Astrocyte (in vitro differentiated cells and primary cell): ENCODE data around the gene RIPOR3. TPM values are rescaled to one million over a fixed set of nuclear protein-coding genes. Genes with fewer than 3 reads are reported as not detected.
A peak's percentile ranks its signal among the peaks of the same experiment; 100 is the strongest.

ENCODE experiments used
- DNase-seq: peaks from one replicate; pipeline ENCODE4 v3.0.0-alpha.2; 2010; ENCODE audit warnings: low read depth
- FAIRE-seq: peaks from 2 replicates; lab custom pipeline; 2011; peaks lifted over from hg19 to GRCh38; lab: Jason Lieb, UNC
- H2AFZ ChIP-seq: 2 replicates; pipeline ENCODE4 v1.6.0; 2012; ENCODE audit warnings: low read depth, low read length, inconsistent platforms
- H3K27ac ChIP-seq: 2 replicates; pipeline ENCODE4 v1.5.1; 2011; ENCODE audit warnings: low read depth, low read length, inconsistent platforms
- H3K27me3 ChIP-seq: 2 replicates; pipeline ENCODE4 v1.6.0; 2011; ENCODE audit warnings: low read length, inconsistent platforms; ENCODE audit not compliant: insufficient read depth
- H3K36me3 ChIP-seq: 2 replicates; pipeline ENCODE4 v1.5.1; 2011; ENCODE audit warnings: low read length, inconsistent platforms; ENCODE audit not compliant: insufficient read depth
- H3K4me1 ChIP-seq: 2 replicates; pipeline ENCODE4 v1.5.1; 2011; ENCODE audit warnings: low read length, inconsistent platforms; ENCODE audit not compliant: insufficient read depth
- H3K4me2 ChIP-seq: 2 replicates; pipeline ENCODE4 v1.6.0; 2012; ENCODE audit warnings: low read length, inconsistent platforms
- H3K4me3 ChIP-seq: 2 replicates; pipeline ENCODE4 v1.5.1; 2011; ENCODE audit warnings: low read depth, mild to moderate bottlenecking, low read length, inconsistent platforms; ENCODE audit not compliant: insufficient read depth
- H3K79me2 ChIP-seq: 2 replicates; pipeline ENCODE4 v1.6.0; 2012; ENCODE audit warnings: mild to moderate bottlenecking, low read length, inconsistent platforms; ENCODE audit not compliant: insufficient read depth
- H3K9ac ChIP-seq: 2 replicates; pipeline ENCODE4 v1.6.0; 2012; ENCODE audit warnings: mild to moderate bottlenecking, low read length, inconsistent platforms
- H3K9me3 ChIP-seq: 2 replicates; pipeline ENCODE4 v1.5.1; 2012; ENCODE audit warnings: low read depth, mild to moderate bottlenecking, low read length, inconsistent platforms; ENCODE audit not compliant: insufficient read depth
- H4K20me1 ChIP-seq: 2 replicates; pipeline ENCODE4 v1.6.0; 2012; ENCODE audit warnings: low read length, inconsistent platforms; ENCODE audit not compliant: insufficient read depth
- H3K27ac Mint-ChIP-seq: one replicate; pipeline ENCODE4 v1.8.0; 2021; ENCODE audit warnings: mild to moderate bottlenecking, mixed read lengths; ENCODE audit not compliant: unreplicated experiment
- H3K27me3 Mint-ChIP-seq: one replicate; pipeline ENCODE4 v1.8.0; 2021; ENCODE audit warnings: low read depth, mixed read lengths; ENCODE audit not compliant: unreplicated experiment
- H3K36me3 Mint-ChIP-seq: one replicate; pipeline ENCODE4 v1.8.0; 2021; ENCODE audit warnings: low read depth, mixed read lengths; ENCODE audit not compliant: unreplicated experiment
- H3K4me1 Mint-ChIP-seq: one replicate; pipeline ENCODE4 v1.8.0; 2021; ENCODE audit warnings: low read depth, mixed read lengths; ENCODE audit not compliant: unreplicated experiment
- H3K4me3 Mint-ChIP-seq: one replicate; pipeline ENCODE4 v1.8.0; 2021; ENCODE audit warnings: mild to moderate bottlenecking, moderate library complexity, mixed read lengths; ENCODE audit not compliant: unreplicated experiment
- H3K9me3 Mint-ChIP-seq: one replicate; pipeline ENCODE4 v1.8.0; 2021; ENCODE audit warnings: mild to moderate bottlenecking, mixed read lengths; ENCODE audit not compliant: unreplicated experiment
- CTCF ChIP-seq: IDR thresholded peaks from 2 replicates; pipeline ENCODE4 v1.5.1; 2011; ENCODE audit warnings: low read depth, mild to moderate bottlenecking, inconsistent platforms, low read length, moderate library complexity; ENCODE audit not compliant: insufficient read depth
- EZH2 ChIP-seq: IDR thresholded peaks from 2 replicates; pipeline ENCODE4 v1.6.1; 2012; ENCODE audit warnings: mild to moderate bottlenecking, low read length, inconsistent platforms; ENCODE audit not compliant: insufficient read depth
- total RNA-seq: library from RNA; stranded (reverse); gene quantifications from 2 replicates; pipeline ENCODE4 v1.2.1, GENCODE V29; 2021

The RIPOR3 gene
- total RNA-seq, 1 donor from 2014 or later: 0.39 TPM

DNA sequence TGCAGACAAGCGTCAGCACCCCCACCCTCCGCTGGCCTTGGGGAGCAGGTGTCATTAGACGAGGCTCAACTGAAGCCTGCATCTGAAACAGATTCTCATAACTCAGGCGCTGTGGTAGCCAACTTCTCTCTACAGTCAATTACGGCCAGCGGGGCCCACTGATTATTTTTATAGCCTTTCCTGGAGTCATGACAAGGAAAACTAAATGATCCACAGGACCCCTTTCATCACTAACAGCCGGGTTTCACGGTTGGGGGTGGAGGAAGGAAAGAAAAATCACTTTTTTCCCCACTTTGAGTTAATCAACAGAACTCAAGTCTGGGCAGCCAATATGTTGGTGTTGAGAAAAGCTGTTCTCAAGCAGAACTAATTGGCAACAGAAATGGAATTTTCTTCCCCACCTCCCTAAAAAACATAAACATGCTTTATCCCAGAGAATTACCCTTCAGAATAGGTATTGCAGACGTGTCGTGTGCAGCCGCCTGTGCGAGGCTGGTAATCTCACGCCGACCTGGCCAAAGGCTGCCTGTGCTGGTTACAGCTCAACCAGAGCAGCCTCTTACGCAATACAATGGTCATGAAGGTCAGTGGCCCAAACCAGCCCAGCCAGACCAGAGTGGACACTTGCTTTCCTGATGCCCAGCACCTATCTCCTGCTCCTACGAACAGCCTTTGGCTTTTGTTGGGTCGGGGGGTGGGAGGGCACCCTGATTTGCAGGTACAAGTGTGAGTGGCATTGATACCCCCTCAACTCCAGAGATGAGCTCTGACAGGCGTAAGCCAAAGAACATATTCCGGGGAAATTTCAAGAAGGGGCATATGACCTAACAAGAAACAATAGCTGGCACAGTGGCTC lies 11.0 kb downstream of the RIPOR3 start:
- H3K36me3 ChIP-seq: no peaks in the 10 kb centered on the region
- H3K4me1 ChIP-seq: peaks cover 12% of the 10 kb centered on the region
- H3K27ac Mint-ChIP-seq: no peak overlapping the region
- H3K9ac ChIP-seq: no peak overlapping the region
- no peaks in the 10 kb centered on the region for H3K27me3 ChIP-seq
- no peaks in the 10 kb centered on the region for H3K79me2 ChIP-seq
- FAIRE-seq: no peak
- H3K4me3 Mint-ChIP-seq: no peak overlapping the region
- H3K27me3 Mint-ChIP-seq: peaks cover 6% of the 10 kb centered on the region
- H3K36me3 Mint-ChIP-seq: peaks cover 2% of the 10 kb centered on the region
- no peaks in the 10 kb centered on the region for H4K20me1 ChIP-seq
- H3K9me3 ChIP-seq: no peaks in the 10 kb centered on the region
- TF ChIP-seq EZH2 (no peak), CTCF (no peak)
- DNase-seq: peak; percentile 40
- H3K4me1 Mint-ChIP-seq: peaks cover 17% of the 10 kb centered on the region
- no peaks in the 10 kb centered on the region for H3K9me3 Mint-ChIP-seq
- H3K27ac ChIP-seq: no peak overlapping the region
- no peak overlapping the region for H3K4me3 ChIP-seq
- no peak overlapping the region for H2AFZ ChIP-seq
- H3K4me2 ChIP-seq: peak overlapping the region; percentile 18

DNA sequence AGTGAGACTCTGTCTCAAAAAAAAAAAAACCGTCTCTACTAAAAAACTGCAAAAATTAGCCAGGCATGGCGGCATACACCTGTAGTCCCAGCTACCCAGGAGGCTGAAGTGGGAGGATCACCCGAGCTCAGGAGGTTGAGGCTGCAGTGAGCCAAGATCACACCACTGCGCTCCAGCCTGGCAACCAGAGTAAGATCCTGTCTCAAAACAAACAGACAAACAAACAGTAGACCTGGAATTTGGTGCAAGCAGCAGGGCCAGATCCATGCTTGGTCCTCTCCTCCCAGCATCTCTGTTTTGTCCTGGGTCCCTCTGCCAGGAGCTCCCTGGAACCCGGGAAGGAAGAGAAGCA lies 11.6 kb downstream of the RIPOR3 start:
- no peak for TF ChIP-seq CTCF
- peaks cover 6% of the 10 kb centered on the region for H3K27me3 Mint-ChIP-seq
- DNase-seq (no peak), FAIRE-seq (no peak)
- Histone ChIP-seq H3K9me3 (no peaks in the 10 kb centered on the region), H3K4me1 (peaks cover 12% of the 10 kb centered on the region), H2AFZ (no peak overlapping the region), H3K9ac (no peak overlapping the region), H3K27me3 (no peaks in the 10 kb centered on the region), H3K4me3 (no peak overlapping the region), H3K79me2 (no peaks in the 10 kb centered on the region), H4K20me1 (no peaks in the 10 kb centered on the region), H3K27ac (no peak overlapping the region), H3K4me2 (peak overlapping the region; percentile 18), H3K36me3 (no peaks in the 10 kb centered on the region)
- H3K27ac Mint-ChIP-seq: no peak overlapping the region
- H3K4me1 Mint-ChIP-seq: peaks cover 17% of the 10 kb centered on the region
- H3K4me3 Mint-ChIP-seq: no peak overlapping the region
- peaks cover 2% of the 10 kb centered on the region for H3K36me3 Mint-ChIP-seq
- H3K9me3 Mint-ChIP-seq: no peaks in the 10 kb centered on the region
